ENCODE results near the gene PTPRH.

The PTPRH gene

DNA sequence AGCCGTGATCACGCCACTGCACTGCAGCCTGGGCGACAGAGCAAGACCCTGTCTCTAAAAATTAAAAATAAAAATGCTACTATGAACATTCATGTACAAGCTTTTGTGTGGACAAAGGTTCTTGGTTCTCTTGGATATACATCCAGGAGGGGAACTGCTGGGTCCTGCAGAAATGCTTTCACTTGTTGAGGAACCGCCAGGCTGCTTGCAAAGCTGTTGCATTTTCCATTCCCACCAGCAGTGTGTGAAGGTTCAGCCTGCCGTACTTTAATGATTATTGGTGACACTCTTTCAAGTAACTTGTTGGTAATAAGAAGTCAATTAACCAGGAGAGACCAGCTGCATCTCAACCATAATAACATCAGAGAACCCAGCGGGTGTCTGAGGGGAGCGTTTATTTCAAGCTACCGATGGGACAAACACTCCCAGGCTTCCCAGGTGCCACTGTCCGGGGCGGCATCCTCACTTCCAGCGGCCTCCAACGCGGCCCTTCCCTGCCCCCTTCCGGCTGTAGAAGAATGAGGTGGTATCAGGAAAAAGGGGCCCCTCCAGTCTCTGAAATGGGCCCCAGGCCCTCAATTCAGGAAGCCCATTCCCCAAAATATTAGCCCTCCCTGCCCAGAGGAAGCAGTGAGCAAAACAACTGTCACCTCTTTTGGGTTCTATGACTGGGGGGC lies 76.7 kb downstream of the PTPRH start:
- no peak for DNase-seq (ENCODE audit: low spot score)

DNA sequence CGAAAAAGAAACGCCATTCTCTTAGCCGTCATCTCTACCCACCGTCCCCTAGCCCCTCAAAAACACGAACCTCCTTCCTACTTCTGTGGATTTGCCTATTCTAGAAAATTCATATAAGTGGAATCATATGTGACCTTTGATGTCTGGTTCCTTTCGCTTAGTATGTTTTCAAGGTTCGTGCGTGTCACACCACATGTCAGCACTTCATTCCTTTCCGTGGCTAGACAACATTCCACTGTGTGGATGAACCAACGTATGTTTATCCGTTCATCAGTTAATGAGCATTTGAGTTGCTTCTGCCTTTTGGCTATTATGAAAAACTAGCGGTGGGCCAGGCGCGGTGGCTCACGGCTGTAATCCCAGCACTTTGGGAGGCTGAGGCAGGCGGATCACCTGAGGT lies 77.9 kb downstream of the PTPRH start:
- DNase-seq (ENCODE audit: low spot score), result no peak
